Measurements from ENCODE around the gene CACNA1B. TPM values are rescaled to one million over a fixed set of nuclear protein-coding genes. Genes with fewer than 3 reads are reported as not detected.

Gene CACNA1B
- total and polyA plus RNA-seq, 2 experiments from 2014 or later: 0.39 to 0.60 TPM

- Histone ChIP-seq H3K9me3 (ENCODE audit: low read depth) (no peaks in the 10 kb centered on the region), H3K4me3 (no peak overlapping the region), H3K27me3 (no peaks in the 10 kb centered on the region), H3K36me3 (no peaks in the 10 kb centered on the region), H3K27ac (no peak overlapping the region), H3K4me1 (ENCODE audit: low read depth) (no peaks in the 10 kb centered on the region)
- no peak for DNase-seq (ENCODE audit: low read depth in 1 of 2, low spot score in 1 of 2)
- no peak for TF ChIP-seq CTCF (IDR thresholded peaks at IDR 0.05; ENCODE audit: low read depth, low read length)
These were observed 167.2 kb downstream of the CACNA1B start for GRCh38 chr9:138044485-138045383.

GRCh38 chr9:138045541-138046490 lies 168.2 kb downstream of the CACNA1B start:
- no peak for DNase-seq (ENCODE audit: low read depth in 1 of 2, low spot score in 1 of 2)
- H3K36me3 ChIP-seq: no peaks in the 10 kb centered on the region

DNA sequence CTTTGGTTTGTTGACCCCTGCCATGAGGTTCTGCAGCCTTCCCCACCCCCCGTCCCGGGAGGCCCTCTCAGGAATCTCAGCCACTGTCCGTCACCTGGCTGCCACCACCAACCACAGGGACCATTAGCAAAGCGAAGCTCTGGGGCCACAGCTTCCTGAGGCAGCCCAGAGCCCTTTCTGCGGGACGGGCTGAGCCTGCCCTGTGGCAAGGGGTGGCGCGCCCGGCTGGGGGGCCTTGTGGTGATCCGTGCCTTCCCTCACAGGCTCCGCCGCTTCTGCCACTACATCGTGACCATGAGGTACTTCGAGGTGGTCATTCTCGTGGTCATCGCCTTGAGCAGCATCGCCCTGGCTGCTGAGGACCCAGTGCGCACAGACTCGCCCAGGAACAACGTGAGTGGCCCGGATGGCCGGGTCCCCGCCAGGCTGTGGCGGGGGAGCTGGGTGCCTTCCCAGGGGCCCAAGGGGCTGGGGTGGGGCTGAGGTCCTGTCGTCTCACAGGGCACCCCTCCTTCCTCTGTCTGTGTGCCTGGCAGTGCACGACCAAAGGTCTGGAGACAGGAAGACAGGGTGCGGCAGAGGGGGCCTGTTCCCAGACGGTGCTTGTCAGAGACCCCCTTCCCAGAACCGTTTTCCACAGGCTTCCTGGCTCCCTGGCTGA lies 169.2 kb downstream of the CACNA1B start:
- H3K4me1 ChIP-seq (ENCODE audit: low read depth): no peaks in the 10 kb centered on the region
- TF ChIP-seq CTCF (IDR thresholded peaks at IDR 0.05; ENCODE audit: low read depth, low read length): no peak
- no peak for DNase-seq (ENCODE audit: low read depth in 1 of 2, low spot score in 1 of 2)
- no peaks in the 10 kb centered on the region for H3K9me3 ChIP-seq (ENCODE audit: low read depth)
- no peak overlapping the region for H3K27ac ChIP-seq
- no peaks in the 10 kb centered on the region for H3K27me3 ChIP-seq
- H3K36me3 ChIP-seq: no peaks in the 10 kb centered on the region
- no peak overlapping the region for H3K4me3 ChIP-seq

More at GRCh38 chr9:138045541-138046490, 168.2 kb downstream of the CACNA1B start:
- TF ChIP-seq CTCF (IDR thresholded peaks at IDR 0.05; ENCODE audit: low read depth, low read length): no peak
- H3K27ac ChIP-seq: no peak overlapping the region
- H3K4me3 ChIP-seq: no peak overlapping the region
- no peaks in the 10 kb centered on the region for H3K27me3 ChIP-seq
- H3K4me1 ChIP-seq (ENCODE audit: low read depth): no peaks in the 10 kb centered on the region
- no peaks in the 10 kb centered on the region for H3K9me3 ChIP-seq (ENCODE audit: low read depth)

DNA sequence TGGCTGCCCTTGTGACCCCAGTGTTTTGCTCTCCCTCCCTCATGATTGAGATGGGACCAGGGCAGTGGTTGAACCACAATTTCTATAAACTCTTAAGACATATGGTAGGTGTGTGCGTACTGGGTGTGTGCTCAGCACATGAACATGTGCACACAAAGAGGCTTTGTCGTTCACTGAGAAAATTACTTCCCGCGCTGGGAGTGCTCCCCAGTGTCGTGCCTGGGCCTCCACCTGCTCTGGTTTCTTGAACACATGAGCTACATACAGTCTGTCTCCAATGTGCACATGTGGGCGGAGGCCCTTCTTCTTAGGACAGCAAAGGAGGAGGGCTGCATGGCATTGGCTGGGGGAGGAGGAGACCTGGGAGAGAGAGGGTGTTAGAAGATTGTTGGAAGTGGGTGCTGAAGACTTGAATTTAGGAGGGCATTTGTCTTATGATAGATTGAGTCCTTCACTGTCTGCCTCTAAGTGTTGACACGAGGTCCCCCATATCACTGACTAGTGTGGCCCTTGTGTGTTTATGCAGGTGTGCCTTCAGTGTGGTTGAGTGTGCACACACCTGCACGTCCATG lies 170.0 kb downstream of the CACNA1B start:
- no peak for TF ChIP-seq CTCF (IDR thresholded peaks at IDR 0.05; ENCODE audit: low read depth, low read length)
- Histone ChIP-seq H3K36me3 (no peaks in the 10 kb centered on the region), H3K27me3 (no peaks in the 10 kb centered on the region), H3K9me3 (ENCODE audit: low read depth) (no peaks in the 10 kb centered on the region), H3K4me1 (ENCODE audit: low read depth) (no peaks in the 10 kb centered on the region), H3K4me3 (no peak overlapping the region), H3K27ac (no peak overlapping the region)
- peak in 1 of 2 donors; percentile 12 for DNase-seq (ENCODE audit: low read depth in 1 of 2, low spot score in 1 of 2)

DNA sequence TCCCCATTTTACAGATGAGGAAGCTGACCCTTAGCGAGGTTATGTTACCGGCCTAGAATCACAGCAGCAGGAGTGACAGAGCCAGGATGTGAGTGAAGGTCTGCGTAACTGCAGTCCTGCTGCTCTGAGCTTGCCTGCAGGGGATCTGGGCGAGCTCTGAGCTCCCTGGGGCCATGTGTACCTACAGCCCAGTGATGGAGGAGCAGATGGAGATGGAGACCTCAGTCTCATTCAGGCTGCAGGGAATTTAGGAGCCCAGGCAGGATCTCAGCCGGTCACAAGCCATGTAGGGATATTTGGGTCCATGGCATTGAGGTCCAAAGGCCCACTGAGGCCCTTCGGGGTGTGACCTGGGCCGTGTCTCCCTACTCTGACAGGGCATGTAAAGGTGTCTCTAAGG lies 170.6 kb downstream of the CACNA1B start:
- Histone ChIP-seq H3K9me3 (ENCODE audit: low read depth) (no peaks in the 10 kb centered on the region), H3K4me1 (ENCODE audit: low read depth) (no peaks in the 10 kb centered on the region), H3K36me3 (no peaks in the 10 kb centered on the region), H3K27ac (no peak overlapping the region), H3K4me3 (no peak overlapping the region), H3K27me3 (no peaks in the 10 kb centered on the region)
- no peak for TF ChIP-seq CTCF (IDR thresholded peaks at IDR 0.05; ENCODE audit: low read depth, low read length)
- no peak for DNase-seq (ENCODE audit: low read depth in 1 of 2, low spot score in 1 of 2)
